GM23248 (cell line): ENCODE measurements around the gene PTPRN2. TPM values are rescaled to one million over a fixed set of nuclear protein-coding genes. Genes with fewer than 3 reads are reported as not detected.

ENCODE experiments used
- DNase-seq: peaks from one replicate; pipeline ENCODE4 v3.0.0-alpha.2; 2015
- H2AFZ ChIP-seq: fragments of 200-600 bp; sonication (generic); 2 replicates; pipeline ENCODE4 v1.6.1; 2016; ENCODE audit warnings: antibody characterized with exemption
- H3F3A ChIP-seq: fragments of 200-600 bp; sonication (generic); 2 replicates; pipeline ENCODE4 v1.6.1; 2016; ENCODE audit warnings: mild to moderate bottlenecking, antibody characterized with exemption, mixed run types; ENCODE audit not compliant: insufficient read depth
- H3K27ac ChIP-seq: fragments of 200-600 bp; sonication (generic); 2 replicates; pipeline ENCODE4 v1.5.1; 2016; ENCODE audit warnings: mild to moderate bottlenecking
- H3K27me3 ChIP-seq: fragments of 200-600 bp; sonication (generic); replicated peaks from 2 replicates; pipeline ENCODE4 v1.6.1; 2016; ENCODE audit warnings: mild to moderate bottlenecking; ENCODE audit not compliant: insufficient read depth
- H3K36me3 ChIP-seq: fragments of 200-600 bp; sonication (generic); 2 replicates; pipeline ENCODE4 v1.6.1; 2016; ENCODE audit warnings: low read depth, mild to moderate bottlenecking
- H3K4me1 ChIP-seq: fragments of 200-600 bp; sonication (generic); 2 replicates; pipeline ENCODE4 v1.6.1; 2016; ENCODE audit warnings: mild to moderate bottlenecking; ENCODE audit not compliant: insufficient read depth
- H3K4me2 ChIP-seq: fragments of 200-600 bp; sonication (generic); one replicate; pipeline ENCODE4 v1.6.1; 2016; ENCODE audit warnings: mild to moderate bottlenecking; ENCODE audit not compliant: unreplicated experiment
- H3K4me3 ChIP-seq: fragments of 200-600 bp; sonication (generic); 2 replicates; pipeline ENCODE4 v1.5.1; 2016; ENCODE audit warnings: mild to moderate bottlenecking
- H3K79me2 ChIP-seq: fragments of 200-600 bp; sonication (generic); 2 replicates; pipeline ENCODE4 v1.6.1; 2016; ENCODE audit warnings: mild to moderate bottlenecking; ENCODE audit not compliant: insufficient read depth
- H3K9ac ChIP-seq: fragments of 200-600 bp; sonication (generic); 2 replicates; pipeline ENCODE4 v1.6.1; 2016; ENCODE audit warnings: mild to moderate bottlenecking
- H3K9me2 ChIP-seq: fragments of 200-600 bp; sonication (generic); 2 replicates; pipeline ENCODE4 v1.6.1; 2016; ENCODE audit warnings: mixed run types, mild to moderate bottlenecking, moderate library complexity; ENCODE audit not compliant: insufficient read depth
- H3K9me3 ChIP-seq: fragments of 200-600 bp; sonication (generic); one replicate; pipeline ENCODE4 v1.6.1; 2017; ENCODE audit warnings: low read depth
- H4K20me1 ChIP-seq: fragments of 200-600 bp; sonication (generic); 2 replicates; pipeline ENCODE4 v1.6.0; 2016; ENCODE audit not compliant: insufficient read depth
- EZH2 ChIP-seq: fragments of 200-600 bp; sonication (generic); IDR thresholded peaks from 2 replicates; pipeline ENCODE4 v1.6.1; 2018; ENCODE audit warnings: antibody characterized with exemption, mild to moderate bottlenecking; ENCODE audit not compliant: insufficient read depth, poor library complexity, severe bottlenecking
- EZH2phosphoT487 ChIP-seq: fragments of 200-600 bp; sonication (generic); IDR thresholded peaks from 2 replicates; pipeline ENCODE4 v1.6.1; 2018; ENCODE audit warnings: antibody characterized with exemption, moderate library complexity, mild to moderate bottlenecking, low read depth; ENCODE audit not compliant: insufficient read depth
- WGBS, 2 experiments: methylation state at CpG; one replicate each; pipeline ENCODE4 v1.1.6; 2015 to 2017; ENCODE audit warnings: low lambda C conversion rate in 2 of 2, low coverage in 1 of 2; ENCODE audit errors: missing lambda C conversion rate in 2 of 2; 5-methylcytosine and 5-hydroxymethylcytosine counted together
- in situ Hi-C: fragments of 300-500 bp; cut with MboI; formaldehyde crosslinking; loops from 2 replicates; pipeline ENCODE4 v1.15.0; 2020
- polyA plus RNA-seq: library from polyadenylated mRNA; unstranded; fragments of >200 nt; fragmentation: Nextera tagmentation; extraction: Ambion mirVana; gene quantifications from 2 replicates; pipeline ENCODE4 v1.2.1, GENCODE V29; 2016
- total RNA-seq: library from RNA; depleted of rRNA; stranded (reverse); fragments of >200 nt; shearing (Covaris generic); gene quantifications from 2 replicates; pipeline ENCODE4 v1.2.3, GENCODE V29; 2014

The PTPRN2 gene
- total and polyA plus RNA-seq, 2 experiments from 2014 or later = 0.13 TPM; not detected in 1

DNA sequence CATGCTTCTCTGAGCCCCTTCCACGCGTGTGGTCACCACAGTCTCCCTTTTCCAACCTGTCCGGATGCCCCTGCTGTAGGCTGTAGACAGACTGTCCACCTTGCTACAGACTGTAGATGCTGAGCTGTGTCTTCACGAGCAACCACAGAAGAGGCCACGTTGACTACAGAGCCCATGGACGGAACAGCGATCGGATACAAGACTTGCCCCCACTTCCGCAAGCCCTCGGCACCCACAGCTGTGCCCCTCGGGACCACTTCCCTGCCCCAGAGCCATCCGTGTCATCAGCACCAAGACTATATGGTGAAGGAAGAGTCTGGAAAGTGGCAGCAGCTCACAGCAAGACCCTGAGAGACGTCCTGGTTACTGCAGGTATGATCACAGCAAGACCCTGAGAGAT is 759.4 kb downstream of the PTPRN2 start:
- TF ChIP-seq EZH2 (no peak), EZH2phosphoT487 (no peak)
- Histone ChIP-seq H2AFZ (no peak overlapping the region), H3K27ac (no peak overlapping the region), H3K4me2 (no peak overlapping the region), H3K36me3 (no peaks in the 10 kb centered on the region), H3F3A (no peaks in the 10 kb centered on the region), H3K4me3 (no peak overlapping the region), H3K9me3 (no peaks in the 10 kb centered on the region), H3K9me2 (no peaks in the 10 kb centered on the region), H3K9ac (no peak overlapping the region), H4K20me1 (no peaks in the 10 kb centered on the region), H3K27me3 (no peaks in the 10 kb centered on the region), H3K79me2 (no peaks in the 10 kb centered on the region), H3K4me1 (no peaks in the 10 kb centered on the region)
- DNase-seq = no peak
- whole genome bisulfite sequencing, 2 experiments = 43 to 48% methylated on average over 13 of the region's 13 CpGs
- in situ Hi-C loops = no loop called here

DNA sequence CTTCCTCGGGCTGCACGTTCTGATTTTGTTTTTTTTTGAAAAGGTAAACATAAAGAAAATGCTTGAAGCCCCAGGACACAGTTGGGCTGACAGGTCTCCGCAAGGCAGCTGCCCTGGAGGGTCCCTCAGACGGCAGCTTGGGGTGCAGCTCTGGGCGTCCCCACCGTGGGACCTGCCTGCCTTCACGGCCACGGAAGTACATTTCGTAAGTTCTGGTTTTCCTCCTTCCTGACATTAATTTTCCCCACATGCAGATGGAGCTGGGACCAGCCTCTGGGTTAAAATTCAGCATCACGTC is 759.8 kb downstream of the PTPRN2 start:
- no peaks in the 10 kb centered on the region for H3K27me3 ChIP-seq
- no peak overlapping the region for H2AFZ ChIP-seq
- no peak overlapping the region for H3K9ac ChIP-seq
- H3K4me3 ChIP-seq = no peak overlapping the region
- in situ Hi-C loops = no loop called here
- no peak overlapping the region for H3K27ac ChIP-seq
- H3K4me1 ChIP-seq = no peaks in the 10 kb centered on the region
- DNase-seq = no peak
- no peak overlapping the region for H3K4me2 ChIP-seq
- no peaks in the 10 kb centered on the region for H4K20me1 ChIP-seq
- H3K9me2 ChIP-seq = no peaks in the 10 kb centered on the region
- no peaks in the 10 kb centered on the region for H3F3A ChIP-seq
- no peaks in the 10 kb centered on the region for H3K36me3 ChIP-seq
- H3K79me2 ChIP-seq = no peaks in the 10 kb centered on the region
- TF ChIP-seq EZH2phosphoT487 = no peak
- no peak for TF ChIP-seq EZH2
- WGBS, 2 experiments = 20 to 23% methylated on average over 10 of the region's 10 CpGs
- no peaks in the 10 kb centered on the region for H3K9me3 ChIP-seq

DNA sequence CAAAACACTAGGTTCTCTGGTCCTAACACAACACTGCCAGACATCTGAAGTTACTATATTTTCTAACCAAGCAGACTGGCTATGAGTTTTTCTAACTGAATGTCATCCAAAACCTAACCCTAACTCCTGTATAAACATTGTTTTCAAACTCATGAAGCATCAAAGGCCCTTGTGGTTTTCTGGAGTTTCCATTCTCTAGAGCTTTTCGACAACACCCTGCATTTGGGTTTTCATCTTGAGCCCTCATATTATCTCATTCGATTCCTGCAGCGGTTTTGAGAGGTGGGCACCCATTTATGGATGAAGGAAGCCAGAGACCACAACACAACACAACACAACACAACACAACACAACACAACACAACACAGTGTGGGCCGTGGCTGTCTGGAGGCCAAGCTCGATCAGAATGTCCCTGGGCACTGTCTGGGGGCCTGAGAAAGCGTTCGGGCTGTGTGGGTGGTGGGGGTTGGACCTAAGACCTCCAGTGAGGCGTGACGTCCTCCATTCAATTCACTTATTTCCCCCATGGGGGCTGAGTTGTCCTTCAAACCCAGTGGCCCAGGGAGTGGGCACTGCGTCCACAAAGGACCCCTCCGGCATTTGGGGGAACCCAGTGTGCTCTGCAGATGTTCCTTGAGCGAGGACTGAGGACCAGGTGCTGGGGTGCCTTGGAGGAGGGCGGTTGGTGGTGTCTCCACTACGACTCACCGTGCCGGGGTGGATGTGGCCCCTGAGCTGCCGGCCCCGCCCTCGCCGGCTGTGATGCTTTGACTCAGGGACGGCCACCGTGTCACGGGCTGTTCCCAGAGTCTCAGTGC is 760.4 kb downstream of the PTPRN2 start:
- no peak for DNase-seq
- Histone ChIP-seq H3K4me3 (no peak overlapping the region), H3K27ac (no peak overlapping the region), H3K9ac (no peak overlapping the region), H2AFZ (no peak overlapping the region), H3K79me2 (no peaks in the 10 kb centered on the region), H3F3A (no peaks in the 10 kb centered on the region), H3K36me3 (no peaks in the 10 kb centered on the region), H3K9me3 (no peaks in the 10 kb centered on the region), H4K20me1 (no peaks in the 10 kb centered on the region), H3K27me3 (no peaks in the 10 kb centered on the region), H3K4me2 (no peak overlapping the region), H3K4me1 (no peaks in the 10 kb centered on the region), H3K9me2 (no peaks in the 10 kb centered on the region)
- no peak for TF ChIP-seq EZH2phosphoT487
- no peak for TF ChIP-seq EZH2
- in situ Hi-C loops = no loop called here
- WGBS, 2 experiments = 35 to 36% methylated on average over 23 of the region's 23 CpGs

DNA sequence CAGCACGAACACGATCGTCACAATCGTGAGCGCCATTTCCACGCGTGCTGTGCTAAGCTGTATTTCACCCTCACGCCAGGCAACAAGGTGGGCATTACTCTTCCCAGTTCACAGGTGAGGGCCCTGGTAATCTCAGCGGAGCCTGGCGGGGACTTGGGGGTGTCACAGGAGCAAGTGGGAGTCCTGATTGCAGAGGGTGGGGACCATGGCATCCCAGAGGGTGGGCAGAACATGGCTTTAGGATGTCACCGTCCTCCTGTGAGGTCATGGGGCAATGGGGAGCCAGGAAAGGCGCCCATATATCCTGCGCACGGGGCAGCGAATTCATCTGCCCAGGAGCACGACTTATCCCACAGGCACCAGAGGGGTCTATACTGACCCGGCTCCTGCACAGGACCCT is 761.1 kb downstream of the PTPRN2 start:
- no peak overlapping the region for H3K4me2 ChIP-seq

More for the DNA sequence above, 761.1 kb downstream of the PTPRN2 start:
- H3K79me2 ChIP-seq = no peaks in the 10 kb centered on the region
- no peak overlapping the region for H3K27ac ChIP-seq
- no peaks in the 10 kb centered on the region for H3K27me3 ChIP-seq
- H4K20me1 ChIP-seq = no peaks in the 10 kb centered on the region
- H3K9ac ChIP-seq = no peak overlapping the region
- H2AFZ ChIP-seq = no peak overlapping the region
- no peaks in the 10 kb centered on the region for H3K9me3 ChIP-seq
- WGBS, 2 experiments = 67 to 80% methylated on average over 11 to 17 of the region's 17 CpGs
- H3F3A ChIP-seq = no peaks in the 10 kb centered on the region
- no peaks in the 10 kb centered on the region for H3K9me2 ChIP-seq
- no peak overlapping the region for H3K4me3 ChIP-seq
- no peaks in the 10 kb centered on the region for H3K36me3 ChIP-seq
- in situ Hi-C loops = no loop called here
- no peak for TF ChIP-seq EZH2phosphoT487
- no peak for TF ChIP-seq EZH2
- H3K4me1 ChIP-seq = no peaks in the 10 kb centered on the region
- DNase-seq = no peak
